Activated T-cell treated with anti-CD3 and anti-CD28 coated beads, Interleukin-2, amount 50 U/mL, for 48 hours (primary cell): Measurements from ENCODE around the gene SCAMP4.
"Not testable (repeated sequence)": the region's sequence is repeated elsewhere in the genome, so short reads cannot be mapped to it uniquely, and the experiment has no call there.

Experiments used
- DNase-seq, 2 experiments: peaks; one replicate each; pipeline ENCODE4 v3.0.0-alpha.2; 2020

SCAMP4 gene

DNA sequence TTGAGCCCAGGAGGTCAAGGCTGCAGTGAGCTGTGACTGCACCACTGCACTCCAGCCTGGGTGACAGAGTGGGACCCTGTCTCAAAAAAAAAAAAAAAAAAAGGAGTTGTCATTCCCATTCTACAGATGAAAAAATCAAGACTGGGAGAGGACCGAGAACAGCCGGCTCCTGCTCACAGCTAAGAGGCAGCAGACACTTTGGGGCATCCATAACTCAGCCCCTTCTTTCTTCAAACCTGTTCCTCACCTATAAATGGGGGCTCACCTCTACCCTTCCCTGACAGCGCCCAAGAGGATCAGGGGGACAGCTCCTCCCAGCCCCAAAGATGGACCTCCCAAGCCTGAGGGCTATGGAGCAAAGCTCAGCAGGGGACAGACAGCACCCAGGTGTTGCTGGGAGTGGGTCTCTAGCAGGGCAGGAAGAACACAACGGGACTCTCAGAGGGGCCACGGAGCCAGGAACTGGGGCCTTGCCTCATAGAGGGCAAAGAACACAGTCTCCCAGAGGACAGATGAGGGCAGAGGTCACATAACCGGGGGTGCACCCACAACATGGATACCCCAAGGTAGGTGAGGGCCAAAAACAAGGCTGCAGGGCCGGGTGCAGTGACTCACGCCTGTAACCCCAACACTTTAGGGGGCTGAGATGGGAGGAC, 38.4 kb upstream of the SCAMP4 start:
- no peak for DNase-seq

DNA sequence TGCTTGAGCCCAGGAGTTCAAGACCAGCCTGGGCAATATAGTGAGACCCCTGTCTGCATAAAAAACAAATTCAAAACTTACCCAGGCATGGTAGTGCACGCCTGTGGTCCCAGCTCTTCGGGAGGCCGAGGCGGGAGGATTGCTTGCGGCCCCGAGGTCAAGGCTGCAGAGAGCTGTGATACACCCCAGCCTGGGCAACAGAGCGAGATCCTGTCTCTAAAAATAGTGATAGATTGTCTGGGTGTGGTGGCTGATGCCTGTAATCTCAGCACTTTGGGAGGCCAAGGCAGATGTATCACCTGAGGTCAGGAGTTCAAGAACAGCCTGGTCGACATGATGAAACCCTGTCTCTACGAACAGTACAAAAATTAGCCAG, 37.9 kb upstream of the SCAMP4 start:
- DNase-seq: no peak

DNA sequence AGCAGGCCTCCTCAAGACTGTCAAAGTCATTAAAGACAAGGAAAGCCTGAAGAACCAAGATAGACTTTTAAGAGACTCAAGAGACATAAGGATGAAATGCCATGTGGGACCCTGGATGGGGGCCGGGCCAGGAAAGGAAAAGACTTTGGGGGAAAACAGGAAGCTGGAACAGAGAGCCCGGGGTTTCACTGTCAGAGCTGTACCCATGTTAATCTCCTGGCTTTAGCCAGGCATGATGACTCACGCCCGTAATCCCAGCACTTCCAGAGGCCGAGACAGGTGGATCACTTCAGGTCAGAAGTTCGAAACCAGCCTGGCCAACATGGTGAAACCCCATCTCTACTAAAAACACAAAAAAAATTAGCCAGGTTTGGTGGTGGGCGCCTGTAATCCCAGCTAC, 36.2 kb upstream of the SCAMP4 start:
- DNase-seq: no peak

DNA sequence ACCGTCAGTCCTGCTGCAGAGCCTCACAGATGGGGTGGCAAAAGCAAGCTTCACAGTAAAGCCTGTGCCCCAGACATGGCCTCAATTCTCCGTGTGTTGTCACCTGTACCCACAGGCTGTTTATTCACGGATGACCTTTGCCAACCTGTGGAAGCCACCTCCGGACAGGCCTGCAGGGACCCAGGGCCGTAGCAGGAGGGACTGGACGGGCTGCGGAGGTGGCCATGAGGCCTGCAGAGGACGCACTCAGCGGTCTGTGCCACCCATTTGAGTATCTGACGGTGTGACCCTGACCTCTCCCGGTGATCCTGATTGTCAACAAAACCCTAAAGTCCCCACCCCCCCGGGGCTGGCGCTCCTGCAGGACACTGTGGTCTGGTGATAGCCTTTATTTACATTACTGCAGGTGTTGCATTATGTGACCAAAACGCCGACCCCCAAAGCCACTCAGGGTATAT, 34.0 kb upstream of the SCAMP4 start:
- DNase-seq: no peak

DNA sequence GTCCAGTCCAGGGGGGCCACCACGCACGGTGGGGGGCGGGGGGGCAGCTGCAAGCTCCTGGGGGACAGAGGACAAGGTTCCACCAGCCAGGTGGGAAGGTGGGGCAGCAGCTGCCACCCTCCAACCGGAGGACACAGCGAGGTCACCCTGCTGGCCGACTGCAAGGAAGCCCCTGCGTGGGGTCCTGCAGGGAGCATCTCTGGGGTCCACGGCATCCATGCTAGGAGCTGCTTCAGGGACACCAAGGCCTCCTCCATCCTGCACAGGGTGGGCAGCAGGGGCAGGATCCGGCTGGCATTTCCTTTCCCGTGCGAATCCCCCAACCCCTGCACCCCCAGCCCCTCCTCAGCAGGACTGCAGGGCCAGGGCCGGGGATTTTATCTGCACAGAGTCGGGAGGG, 33.6 kb upstream of the SCAMP4 start:
- no peak for DNase-seq

DNA sequence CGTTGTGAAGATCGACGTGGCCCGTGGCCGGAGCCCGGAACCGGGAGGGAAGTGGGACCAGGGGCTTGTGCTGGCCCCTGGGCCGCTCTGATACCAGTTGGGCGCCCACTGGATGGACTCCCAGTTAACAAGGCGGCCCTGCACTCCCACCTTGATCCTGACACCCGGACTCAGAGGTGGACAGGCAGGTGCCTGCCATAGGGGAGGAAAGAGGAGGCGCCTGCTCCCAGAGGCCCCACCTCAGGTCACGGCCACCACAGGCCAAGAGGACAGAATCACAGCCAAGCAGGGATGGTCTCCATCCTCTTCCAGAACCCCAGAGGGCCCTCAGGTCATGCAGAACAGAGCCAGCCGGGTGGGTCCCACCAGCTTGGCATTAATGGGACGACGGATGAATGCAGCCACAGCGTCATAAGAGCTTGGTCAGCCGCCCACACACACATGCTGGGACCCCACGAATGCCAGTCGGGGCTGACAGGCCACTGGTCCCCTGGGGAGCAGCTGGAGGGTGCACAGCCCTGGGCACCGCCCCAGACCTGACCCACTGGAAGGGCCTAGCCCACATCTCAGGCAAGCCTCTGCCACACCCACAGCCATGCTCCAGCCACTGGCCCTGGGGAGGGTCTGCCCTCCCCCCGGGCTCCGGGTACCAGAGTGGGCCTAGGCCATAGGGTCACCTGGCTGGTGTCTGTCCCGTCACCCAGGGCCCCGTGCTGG, 32.2 kb upstream of the SCAMP4 start:
- no peak for DNase-seq

DNA sequence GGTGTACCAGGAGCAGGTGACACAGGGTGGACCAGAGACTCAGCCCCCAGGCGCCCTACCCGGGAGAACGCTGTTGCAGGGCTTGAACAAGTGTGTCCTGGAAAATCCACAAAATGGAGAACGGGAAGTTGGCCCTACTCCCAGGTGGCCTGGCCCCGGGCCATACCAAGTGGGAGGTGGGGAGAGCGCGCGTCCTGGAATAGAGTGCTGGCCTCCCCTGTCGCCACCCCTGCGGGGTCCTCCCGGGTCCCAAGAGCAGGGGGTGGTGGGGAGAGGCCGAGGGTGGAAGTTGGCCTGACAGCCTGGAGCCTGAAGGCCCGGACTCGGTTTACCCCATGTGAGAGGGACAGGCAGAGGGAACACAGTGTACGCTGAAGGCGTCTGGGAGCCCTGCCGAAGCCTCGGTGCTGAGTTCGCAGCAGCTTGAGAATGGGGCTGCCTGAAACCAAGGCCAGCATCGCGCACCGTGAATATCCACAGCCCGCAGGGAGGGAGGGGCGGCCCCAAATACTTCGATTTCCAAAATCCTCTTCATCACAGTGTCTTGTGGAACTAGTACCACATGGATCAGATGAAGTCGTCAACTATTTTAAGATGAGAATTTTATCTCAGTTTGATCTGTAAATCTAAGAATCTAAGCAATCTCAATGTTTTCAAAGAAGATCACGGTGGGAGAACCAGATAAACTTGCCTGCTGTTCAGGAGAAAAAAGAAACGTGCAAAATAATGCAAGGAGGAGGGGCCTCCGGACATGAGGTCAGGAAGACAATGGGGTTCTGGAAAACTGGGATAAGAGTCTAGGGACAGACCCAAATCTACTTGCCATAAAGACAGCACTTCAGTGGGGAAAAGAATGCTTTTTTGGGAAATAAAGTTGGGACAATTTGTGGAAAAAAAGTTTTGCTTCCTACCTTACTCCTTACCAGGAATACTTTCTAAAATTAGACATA, 31.4 kb upstream of the SCAMP4 start:
- DNase-seq: no peak

DNA sequence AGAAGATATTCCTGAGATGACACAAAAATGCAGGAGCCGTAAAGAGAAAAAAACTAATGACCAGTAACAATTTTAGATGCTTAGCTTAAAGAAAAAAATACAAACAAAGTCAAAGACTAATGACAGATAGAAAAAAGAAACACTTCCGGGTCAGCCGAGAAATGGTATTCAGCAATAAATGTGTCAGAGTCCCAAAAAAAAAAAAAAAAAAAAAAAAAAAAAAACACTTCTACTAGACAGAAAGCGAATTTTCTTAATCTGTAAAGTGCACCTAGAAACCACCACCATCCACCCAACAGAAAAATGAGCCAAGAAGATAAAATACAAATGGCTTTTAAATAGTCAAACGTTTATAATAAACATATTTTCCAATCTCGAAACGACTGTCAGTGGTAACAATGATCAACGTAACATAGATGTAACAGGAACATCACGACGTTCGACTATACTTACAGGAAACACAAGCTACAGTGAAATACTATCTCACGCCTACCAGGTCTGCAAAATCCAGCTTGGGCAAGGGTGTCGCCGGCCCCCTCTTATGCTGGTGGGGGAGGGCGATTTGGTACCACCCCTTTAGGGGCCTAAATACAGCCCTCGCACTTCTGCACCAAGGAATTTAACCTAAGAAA, 30.5 kb upstream of the SCAMP4 start:
- peak in 1 of 2 experiments; percentile 41 for DNase-seq

DNA sequence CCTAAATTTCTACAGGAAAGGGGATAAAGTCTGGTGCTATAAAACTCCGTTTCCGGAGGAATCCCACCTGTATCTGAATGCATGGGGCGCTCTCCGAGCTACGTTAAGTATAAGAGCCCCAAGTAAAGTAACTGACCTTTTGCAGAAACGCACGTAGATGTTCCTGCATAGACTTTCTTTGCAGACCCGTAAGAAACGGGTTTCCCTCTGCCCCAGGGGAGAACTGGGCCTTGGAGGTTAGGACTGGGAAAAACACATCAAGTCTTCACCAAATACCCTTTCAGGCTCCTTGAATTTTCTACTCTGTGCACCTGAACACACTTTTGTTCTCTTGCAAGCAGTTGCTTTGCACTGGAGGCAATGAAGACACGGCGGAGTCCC, 29.9 kb upstream of the SCAMP4 start:
- peak; percentile 54 to 56 for DNase-seq

DNA sequence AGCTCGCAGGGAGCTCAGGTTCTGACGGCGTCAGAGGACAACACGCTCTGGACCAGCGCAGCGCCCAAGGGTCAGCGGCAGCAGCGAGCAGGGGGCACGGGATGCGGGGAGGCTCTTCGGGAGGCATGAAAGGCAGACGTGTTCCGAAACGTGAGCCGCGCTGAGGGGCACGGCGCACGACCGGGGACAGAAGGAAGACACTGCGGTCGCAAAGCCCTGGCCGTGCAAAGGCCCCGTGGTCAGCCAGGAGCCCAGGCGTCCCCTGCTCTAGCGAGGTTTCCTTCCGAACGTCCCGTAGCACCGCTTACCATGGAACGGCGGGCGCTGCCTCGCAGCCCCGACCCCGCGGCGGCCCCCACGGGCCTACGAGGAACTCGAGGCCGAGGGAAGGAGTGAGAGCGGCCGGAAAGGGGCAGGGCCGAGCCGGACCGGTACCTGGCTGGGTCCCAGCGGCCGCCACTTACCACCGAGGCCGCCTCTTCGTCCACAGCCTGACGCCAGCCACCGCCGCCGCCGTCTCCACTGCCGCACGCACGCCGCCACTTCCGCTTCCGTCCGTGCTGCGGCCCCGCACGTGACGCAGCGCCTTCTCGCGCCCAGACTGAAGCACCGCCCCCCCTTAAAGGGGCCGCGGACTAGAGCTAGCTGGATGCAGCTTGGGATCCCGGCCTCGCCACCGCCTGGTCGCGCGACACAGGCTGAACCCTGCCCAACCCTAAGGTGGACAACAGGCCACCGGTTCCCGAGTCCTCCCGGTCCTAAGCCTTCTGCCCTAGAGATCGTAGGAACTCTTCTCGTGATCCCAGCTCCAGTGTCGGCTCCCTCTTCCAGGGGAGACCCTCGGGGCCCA, 29.3 kb upstream of the SCAMP4 start:
- DNase-seq: peak; percentile 90 to 93

DNA sequence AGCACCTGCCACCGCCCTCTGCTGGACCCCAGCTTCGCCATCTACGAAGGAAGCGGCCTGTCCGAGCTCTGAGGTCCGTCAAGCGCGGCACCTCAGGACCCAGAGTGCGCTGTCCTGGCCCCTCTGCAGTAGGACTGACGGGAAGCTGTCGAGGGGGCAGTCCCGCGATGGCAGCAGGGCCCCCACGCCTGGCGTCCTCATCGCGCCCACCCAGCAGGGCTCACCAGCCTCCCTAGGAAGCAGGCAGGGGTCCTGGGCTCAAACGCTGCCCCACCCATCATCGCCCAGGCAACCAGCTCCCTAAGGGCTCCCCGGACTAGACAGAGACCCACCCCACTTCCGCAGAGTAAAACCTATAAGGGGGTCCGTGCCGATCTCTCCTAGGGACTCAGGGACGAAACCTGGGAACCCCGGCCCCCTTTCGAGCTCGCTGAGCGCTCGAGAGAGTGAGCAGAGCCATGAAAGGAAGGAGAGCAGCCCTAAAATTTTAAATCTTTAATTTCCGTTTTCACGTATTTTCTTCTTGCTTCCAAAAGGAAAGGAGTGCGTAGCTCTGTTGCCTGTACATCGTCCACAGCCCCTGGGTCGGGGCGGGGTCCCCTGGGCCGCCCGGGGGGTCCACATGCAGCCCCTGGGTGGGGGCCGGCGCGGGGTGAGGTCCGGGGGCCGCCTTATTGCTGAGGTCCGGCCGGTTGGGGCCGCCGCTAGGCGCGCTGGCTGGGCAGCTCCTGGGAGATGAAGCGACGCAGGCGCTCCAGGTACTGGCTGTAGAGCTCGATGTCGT, 28.5 kb upstream of the SCAMP4 start:
- DNase-seq: peak in 1 of 2 experiments; percentile 27

DNA sequence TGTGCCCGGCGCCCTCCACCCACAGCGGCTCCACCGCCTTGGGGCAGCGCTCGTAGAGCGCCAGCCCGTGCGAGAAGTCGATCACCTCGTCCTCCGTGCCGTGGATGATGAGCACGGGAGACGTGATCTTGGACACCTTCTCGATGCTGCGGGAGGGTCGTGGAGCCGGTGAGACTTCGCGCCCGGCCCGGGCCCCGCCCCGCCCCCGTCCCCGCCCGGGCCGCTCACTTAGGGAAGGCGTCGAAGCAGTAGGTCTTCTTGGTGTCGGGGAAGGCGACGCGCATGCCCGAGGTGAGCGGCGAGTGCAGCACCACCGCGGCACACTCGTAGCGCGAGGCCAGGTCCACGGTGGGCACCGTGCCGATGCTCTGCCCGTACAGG, 27.9 kb upstream of the SCAMP4 start:
- DNase-seq: not testable (repeated sequence)

DNA sequence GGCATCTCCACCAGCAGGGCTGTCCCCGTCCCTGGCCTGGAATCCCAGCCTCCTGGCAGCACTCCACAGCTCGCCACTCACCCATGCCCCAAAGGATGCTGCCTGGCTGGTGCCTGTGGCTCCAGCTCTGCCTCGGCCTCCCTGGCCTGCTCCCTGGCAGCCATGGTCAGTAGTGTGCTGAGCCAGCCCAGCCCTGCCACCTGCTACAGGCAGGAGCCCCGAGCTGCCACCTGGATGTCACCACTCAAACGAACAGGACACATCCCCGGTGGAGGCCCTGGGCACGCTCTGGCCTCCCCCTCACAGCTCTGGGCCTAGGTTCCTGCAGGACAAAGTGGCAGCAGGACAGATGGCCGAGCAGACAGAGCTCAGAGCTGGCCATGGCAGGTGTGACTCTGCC, 26.6 kb upstream of the SCAMP4 start:
- DNase-seq: not testable (repeated sequence)

DNA sequence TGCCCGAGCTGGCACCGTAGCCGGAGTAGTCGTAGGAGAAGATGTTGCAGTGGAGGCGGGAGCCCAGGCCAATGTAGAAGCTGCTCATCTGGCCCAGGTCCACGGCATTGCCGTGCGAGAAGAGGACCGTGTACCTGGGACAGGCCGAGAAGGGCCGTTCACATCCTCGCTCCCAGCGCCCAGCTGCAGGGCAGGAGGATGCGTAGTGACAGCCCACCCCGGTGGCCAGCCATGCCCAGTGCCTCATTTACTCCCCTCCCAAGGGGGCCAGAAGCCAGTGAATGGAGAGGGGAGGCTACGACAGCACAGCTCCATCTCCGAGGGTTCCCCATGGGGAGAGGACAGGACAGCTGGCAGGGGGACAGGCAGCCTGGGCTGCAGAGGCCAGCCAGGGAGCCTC, 25.2 kb upstream of the SCAMP4 start:
- DNase-seq: not testable (repeated sequence)

DNA sequence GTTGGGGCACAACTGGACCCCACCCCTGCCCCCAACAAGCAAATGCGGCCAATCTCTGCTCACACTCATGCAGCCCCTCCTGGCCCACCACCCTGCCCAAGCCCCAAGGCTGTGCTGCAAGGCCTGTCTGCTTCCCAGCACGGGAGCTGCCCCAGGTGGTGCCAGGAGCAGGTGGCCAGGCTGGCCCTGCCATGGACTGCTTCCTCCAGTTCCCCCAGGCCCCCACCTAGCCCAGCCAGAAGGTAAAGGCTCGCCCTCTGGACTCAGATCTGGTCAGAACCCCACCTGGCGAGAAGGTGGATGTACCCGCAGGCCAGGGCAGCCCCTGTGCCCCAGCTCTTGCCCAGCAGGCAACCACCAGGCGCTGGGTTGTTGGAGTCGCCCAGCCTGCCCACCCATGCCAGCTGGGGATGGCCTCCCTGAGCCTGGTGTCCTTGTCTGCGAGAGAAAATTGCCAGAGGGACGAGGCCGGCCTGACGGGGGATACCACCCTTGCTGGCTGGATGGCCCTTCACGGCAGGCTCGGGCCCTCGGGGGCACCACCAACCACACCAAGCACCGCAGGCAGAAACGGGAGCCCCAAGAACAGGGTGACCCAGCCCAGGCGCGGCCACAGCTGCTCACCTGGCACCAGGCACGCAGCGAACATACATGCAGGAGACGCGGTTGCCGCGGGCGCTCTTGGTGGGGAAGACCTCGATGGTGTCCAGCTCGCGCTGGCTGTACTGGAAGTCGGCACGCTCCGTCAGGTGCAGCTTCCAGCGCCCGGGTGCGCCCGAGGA, 24.4 kb upstream of the SCAMP4 start:
- no peak for DNase-seq

DNA sequence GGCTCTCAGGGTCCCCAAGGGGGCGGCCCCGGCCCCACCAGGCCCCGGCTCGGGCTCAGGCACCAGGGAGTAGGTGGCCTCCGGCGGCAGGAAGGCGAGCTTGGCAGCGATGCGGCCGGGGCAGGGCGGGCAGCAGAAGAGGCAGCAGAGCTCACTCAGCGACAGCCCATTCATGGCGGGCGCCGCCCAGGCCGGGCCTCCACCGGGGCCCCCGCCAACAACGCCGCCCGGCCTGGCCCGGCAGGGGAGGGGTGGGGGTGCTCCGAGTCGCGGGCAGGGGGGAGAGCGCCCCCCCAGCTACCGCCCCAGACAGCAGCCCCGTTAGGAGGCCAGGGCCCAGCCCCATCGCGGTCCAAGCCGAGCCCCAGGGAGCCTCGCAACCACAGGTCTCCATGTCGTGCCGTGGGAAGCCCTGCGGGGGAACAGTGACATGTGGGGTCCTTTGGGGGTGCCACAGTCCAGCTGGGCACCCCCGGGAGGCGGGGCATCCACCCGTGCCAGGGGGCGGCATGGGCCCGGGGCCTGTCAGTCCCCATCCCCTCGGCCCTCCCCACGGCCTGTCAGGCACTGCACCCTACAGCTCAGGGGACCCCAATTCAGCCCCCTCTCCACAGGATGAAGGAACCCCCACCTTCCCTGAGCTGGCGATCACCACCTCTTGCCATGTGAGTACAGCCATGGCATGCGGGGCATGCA, 23.7 kb upstream of the SCAMP4 start:
- not testable (repeated sequence) for DNase-seq

DNA sequence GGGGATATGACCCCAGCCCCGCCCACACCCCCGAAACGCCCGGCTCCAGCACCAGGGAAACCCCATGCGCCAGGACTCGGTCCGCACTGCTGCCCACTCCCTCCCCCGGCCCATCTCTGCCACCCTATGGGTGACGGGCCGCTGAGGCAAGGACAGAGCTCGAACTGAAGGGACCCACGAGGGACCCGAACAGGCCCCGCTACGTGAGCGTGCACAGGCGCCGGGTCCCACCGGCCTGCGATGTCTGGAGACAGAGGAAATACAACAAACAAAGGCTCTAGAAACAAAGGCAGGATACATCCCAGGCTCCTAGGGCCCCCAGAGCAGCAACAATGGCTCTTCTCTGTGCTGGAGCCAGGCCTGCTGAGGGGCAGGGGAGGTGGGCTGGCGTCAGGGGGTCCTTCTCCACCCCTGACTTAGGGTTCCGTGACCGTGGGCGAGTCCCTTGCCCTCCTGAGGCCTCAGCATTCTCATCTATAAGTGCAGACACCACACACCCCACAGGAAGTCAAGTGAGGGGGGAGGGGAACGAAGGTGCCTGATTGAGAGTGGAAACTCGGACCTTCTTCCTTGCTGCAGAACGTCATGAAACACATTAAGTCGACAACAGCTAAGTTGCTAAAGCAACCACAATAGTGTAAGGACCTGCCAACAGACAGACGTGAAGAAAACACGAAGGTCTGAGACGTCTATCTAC, 23.0 kb upstream of the SCAMP4 start:
- DNase-seq: peak; percentile 78 to 80

DNA sequence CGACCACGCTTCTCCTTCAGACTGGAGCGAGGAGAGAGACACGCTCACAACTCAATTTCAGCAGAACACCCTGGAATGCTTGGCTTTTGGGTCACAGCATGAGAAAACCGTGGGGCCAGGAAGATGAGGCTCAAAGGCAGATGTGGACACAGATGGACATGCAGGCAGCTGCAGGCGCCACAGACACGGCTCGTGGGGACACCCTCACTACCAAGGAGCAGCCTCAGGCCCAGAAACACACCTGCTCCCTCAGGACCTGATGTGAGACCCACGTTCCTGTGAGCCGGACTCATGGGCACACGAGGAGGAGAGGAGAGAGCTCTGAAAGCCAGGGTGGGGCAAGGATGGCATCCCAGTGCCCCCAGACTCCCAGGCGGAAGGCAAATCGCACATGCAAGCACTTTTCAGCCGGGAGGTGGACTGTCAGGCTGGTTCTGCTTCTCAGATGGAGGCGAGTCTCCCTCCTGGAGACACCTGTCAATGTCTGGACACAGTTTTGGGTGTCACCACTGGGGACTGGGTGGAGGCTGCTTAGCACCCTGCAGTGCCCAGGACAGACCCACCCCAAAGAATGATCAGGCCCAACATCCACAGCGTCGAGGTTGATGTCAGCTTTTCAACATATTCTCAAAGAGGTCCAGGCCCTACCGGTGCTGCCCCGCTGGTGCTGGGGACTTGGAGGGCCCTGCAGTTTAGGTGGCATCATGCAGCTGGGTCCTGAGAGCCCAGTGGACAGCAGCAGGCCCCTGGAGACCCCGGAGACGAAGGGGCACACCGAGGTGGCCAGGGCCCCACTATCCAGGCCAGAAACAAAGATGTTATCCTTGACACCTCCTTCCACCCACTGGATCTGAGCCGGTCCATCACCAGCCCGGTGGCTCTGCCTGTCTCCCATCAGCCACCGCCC, 22.2 kb upstream of the SCAMP4 start:
- peak; percentile 28 to 30 for DNase-seq
